Activated CD4-positive, alpha-beta T cell treated with anti-CD3 and anti-CD28 coated beads, Interleukin-10, Interleukin-2, amounts not matched to agents 100 ng/mL and 50 ng/mL, durations not matched to agents 16 hours and 8 hours (primary cell): ENCODE data around the gene VIP.
"Not testable (repeated sequence)": the region's sequence is repeated elsewhere in the genome, so short reads cannot be mapped to it uniquely, and the experiment has no call there.

Experiments used
- DNase-seq: peaks from one replicate; pipeline ENCODE4 v3.0.0-alpha.2; 2020

The VIP gene

GRCh38 chr6:152750694-152751093 lies at the start of gene VIP:
TSS of gene VIP (plus strand) at chr6:152750797. CDS start at chr6:152752178, 1,381 bp downstream.
- DNase-seq, result peak; percentile 17

- DNase-seq, result no peak
These were observed 49.3 kb upstream of the VIP start for GRCh38 chr6:152701081-152701862.

DNA sequence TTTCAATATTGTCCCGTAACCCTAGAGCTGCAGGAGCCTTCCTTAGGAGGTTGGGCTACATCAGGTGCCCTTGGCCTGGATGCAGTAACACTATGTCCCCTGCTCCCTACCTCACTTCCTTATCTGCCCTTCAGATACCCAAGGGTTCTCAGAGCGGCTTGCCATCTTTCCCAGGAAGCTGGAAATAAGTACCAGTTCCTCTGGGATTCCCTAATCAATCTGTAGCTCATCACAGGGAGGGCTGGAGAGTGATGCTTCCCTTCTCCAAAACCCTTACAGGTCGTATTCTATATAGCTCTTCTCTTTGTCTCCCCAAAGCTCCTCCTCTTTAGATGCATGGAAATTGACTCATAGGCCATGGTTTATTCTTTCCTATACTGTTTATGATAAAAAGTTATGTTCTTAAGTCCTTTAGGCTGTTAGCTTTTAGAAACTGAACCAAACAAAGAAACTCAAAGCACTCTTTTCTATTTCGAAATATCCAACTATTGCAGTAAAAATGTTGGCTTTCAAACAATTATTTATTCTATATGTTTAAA lies 48.7 kb upstream of the VIP start:
- no peak for DNase-seq

- DNase-seq, result not testable (repeated sequence)
These were observed 46.8 kb upstream of the VIP start for GRCh38 chr6:152703750-152704149.

- no peak for DNase-seq
These were observed 45.3 kb upstream of the VIP start for GRCh38 chr6:152705327-152705726.

- no peak for DNase-seq
These were observed 34.3 kb upstream of the VIP start for GRCh38 chr6:152716322-152716721.

GRCh38 chr6:152720974-152721373 lies 29.6 kb upstream of the VIP start:
- DNase-seq, result no peak

GRCh38 chr6:152721956-152722355 lies 28.6 kb upstream of the VIP start:
- no peak for DNase-seq

GRCh38 chr6:152723398-152723797 lies 27.2 kb upstream of the VIP start:
- DNase-seq, result no peak

- no peak for DNase-seq
These were observed 24.3 kb upstream of the VIP start for GRCh38 chr6:152726313-152726712.

- no peak for DNase-seq
These were observed 23.1 kb upstream of the VIP start for GRCh38 chr6:152727507-152727906.

DNA sequence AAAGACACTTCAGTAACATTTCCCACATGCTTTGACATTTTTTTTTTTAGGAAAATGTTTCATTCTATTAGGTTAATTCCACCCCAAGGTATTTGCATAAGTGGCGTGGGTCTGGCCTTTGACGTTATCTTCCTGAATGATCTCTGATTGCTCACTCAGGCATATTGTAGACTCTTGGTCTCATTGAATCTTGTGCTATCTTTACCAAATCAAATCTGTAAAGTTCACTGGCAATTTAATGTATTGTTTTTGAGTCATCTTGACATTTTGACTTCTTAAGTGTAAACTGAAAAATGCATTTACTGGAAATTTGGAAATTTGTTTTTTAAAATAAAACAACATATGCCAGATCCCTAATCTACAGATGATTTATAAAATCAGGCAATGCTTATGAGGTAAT lies 16.0 kb upstream of the VIP start:
- no peak for DNase-seq

GRCh38 chr6:152736687-152737273 lies 13.8 kb upstream of the VIP start:
- no peak for DNase-seq

DNA sequence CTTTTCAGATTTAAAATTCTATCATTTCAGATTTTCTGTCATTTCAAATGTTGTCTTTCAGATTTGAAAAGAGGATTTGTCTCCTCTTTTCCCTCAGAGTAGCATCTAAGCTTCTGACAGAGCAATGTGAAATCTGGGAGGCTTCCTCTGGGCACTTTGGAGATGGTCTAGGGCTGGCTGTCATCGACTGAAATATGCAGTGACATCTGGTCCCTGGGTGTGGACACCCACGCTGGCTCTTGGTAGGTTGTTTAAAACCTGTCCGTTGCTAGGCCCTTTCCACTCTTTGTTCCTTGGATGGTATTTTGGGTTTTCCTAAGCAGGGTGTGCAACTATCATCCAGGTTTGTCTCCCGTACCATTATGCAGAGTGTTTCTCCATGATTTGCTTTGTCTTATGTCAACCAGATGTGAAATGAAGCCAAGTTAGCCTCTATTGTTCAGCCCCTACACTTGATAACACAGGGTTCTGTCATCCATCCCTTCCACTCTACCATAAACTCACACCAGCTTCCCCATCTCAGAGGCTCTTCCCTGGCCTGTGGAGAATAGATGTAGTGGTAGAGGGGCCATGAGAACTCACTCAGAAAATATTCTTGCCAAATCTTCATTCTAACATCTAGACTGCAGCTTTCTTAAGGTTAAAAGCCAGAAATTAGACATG lies 5.0 kb upstream of the VIP start:
- DNase-seq, result no peak

DNA sequence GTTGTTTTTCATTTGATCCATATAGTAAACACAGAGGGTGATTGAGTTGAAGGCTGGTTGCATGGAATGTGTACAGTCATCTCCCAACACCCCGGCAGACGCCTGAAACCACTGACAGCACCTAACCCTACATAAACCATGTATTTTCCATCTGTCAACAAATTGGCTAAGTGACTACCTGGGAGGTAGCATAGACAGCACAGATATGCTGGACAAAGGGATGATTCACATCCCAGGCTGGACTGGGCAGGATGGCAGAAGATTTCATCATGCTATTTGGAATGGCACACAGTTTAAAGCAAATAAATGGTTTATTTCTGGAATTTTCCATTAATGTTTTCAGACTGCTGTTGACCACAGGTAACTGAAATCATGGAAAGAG lies 4.4 kb upstream of the VIP start:
- no peak for DNase-seq

- no peak for DNase-seq
These were observed 1.8 kb upstream of the VIP start for GRCh38 chr6:152748843-152749242.

GRCh38 chr6:152749336-152749735 lies 1.3 kb upstream of the VIP start:
- DNase-seq, result no peak

DNA sequence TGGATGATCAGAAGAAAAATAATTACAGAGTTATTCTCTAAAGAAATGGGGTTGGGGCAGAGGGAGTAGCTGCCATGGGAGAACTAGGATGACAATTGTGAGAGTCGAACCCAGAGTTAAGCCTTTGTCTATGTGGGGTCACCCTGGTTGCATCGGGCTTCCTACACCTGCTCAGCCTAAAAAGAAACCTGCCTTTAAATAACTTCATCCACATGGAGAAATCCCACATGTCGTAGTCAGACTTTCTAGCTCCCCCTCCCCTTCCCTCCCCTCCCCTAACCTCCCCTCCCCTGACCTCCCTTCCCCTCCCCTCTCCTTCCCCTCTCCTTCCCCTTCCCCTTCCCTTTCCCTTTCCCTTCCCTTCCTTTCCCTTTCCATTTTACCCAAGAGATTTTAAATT lies 14.7 kb downstream of the VIP start:
- DNase-seq, result no peak

DNA sequence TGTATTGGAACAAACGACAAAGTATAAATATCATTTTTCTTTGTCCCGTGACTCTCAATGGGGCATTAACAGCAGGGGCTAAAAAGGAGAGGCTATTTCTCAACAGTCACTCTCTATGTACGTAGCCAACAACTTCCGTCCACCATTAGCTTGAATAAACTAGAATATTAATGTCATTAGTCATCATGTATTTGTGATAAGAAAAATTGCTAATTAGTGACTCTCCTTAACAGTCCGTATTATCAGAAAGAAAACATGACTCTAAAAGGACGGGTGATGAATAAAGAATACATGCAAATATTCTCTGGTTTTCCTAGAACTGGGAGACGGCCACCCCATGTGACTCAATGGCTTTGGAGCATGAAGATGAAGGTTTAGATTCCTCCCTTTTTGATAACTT lies 18.6 kb downstream of the VIP start:
- no peak for DNase-seq

GRCh38 chr6:152769993-152770392 lies 19.4 kb downstream of the VIP start:
- no peak for DNase-seq

GRCh38 chr6:152771061-152771687 lies 20.6 kb downstream of the VIP start:
- DNase-seq, result no peak

DNA sequence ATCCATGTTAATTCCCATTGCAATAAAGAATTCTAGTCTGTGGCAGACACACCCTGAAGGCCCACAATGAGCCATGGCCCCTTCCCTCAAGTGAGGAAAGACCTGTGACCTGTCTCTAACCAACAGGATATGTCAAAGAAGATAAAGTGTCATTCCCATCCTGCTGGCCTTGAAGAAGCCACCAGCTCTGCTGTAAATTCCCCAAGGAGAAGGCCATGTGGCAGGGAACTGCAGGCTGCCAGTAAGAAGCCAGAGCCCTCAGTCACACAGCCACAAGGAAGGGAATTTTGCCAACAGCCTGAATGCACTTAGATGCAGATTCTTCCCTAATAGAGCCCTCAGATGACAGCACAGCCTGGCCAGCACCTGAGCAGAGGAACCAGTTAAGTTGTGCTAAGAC lies 24.8 kb downstream of the VIP start:
- no peak for DNase-seq

GRCh38 chr6:152776833-152777232 lies 26.2 kb downstream of the VIP start:
- DNase-seq, result no peak
